ENCODE results near the gene DCAF12.

DNA sequence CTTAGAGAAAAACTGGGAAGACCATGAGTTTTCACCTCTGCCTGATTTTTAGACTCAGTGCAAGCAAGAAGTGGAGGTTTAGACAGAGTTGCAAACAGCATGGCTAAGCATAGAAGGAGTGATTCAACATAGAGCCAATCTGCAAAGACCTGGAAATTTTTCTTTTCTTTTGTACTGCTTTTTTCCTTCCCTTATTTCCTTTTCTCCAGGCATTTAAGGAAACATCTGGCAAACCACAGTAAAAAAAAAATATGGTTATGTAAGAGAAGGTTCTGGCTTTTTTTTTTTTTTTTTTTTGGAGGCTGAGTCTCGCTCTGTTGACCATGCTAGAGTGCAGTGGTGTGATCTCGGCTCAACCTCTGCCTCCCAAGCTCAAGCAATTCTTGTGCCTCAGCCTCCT lies 16.6 kb upstream of the DCAF12 start:
- no peak for TF ChIP-seq REST (IDR thresholded peaks at IDR 0.05; ENCODE audit: borderline replicate concordance)
- TF ChIP-seq, protein P1, sequence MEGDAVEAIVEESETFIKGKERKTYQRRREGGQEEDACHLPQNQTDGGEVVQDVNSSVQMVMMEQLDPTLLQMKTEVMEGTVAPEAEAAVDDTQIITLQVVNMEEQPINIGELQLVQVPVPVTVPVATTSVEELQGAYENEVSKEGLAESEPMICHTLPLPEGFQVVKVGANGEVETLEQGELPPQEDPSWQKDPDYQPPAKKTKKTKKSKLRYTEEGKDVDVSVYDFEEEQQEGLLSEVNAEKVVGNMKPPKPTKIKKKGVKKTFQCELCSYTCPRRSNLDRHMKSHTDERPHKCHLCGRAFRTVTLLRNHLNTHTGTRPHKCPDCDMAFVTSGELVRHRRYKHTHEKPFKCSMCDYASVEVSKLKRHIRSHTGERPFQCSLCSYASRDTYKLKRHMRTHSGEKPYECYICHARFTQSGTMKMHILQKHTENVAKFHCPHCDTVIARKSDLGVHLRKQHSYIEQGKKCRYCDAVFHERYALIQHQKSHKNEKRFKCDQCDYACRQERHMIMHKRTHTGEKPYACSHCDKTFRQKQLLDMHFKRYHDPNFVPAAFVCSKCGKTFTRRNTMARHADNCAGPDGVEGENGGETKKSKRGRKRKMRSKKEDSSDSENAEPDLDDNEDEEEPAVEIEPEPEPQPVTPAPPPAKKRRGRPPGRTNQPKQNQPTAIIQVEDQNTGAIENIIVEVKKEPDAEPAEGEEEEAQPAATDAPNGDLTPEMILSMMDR (IDR thresholded peaks at IDR 0.05; ENCODE audit: poor library complexity, severe bottlenecking) = no peak

All from neural cell (in vitro differentiated cells).